GM12878 (cell line): ENCODE data around the gene SEMA4D. TPM values are rescaled to one million over a fixed set of nuclear protein-coding genes. Genes with fewer than 3 reads are reported as not detected.
A peak's percentile ranks its signal among the peaks of the same experiment; 100 is the strongest.

Experiments
- ATAC-seq: fragments of 200-7000 bp; cut with Tn5 transposase; 3 replicates; pipeline ENCODE4 v1.9.1; 2020; ENCODE audit warnings: mild to moderate bottlenecking, moderate library complexity
- BruUV-seq: library from RNA; stranded (reverse); fragments of 400-500 nt; replicated peaks from 2 replicates; lab custom pipeline; 2021; lab: Mats Ljungman, UMichigan
- CTCF ChIA-PET: fragments of 300-600 bp; sonication (Branson Sonifier 250); formaldehyde crosslinking; extraction: SDS; loops from one replicate; lab custom pipeline; 2021; ENCODE audit warnings: inconsistent platforms; lab: Yijun Ruan, JAX
- POLR2A ChIA-PET: fragments of 350-600 bp; formaldehyde crosslinking; extraction: SDS; loops from one replicate; lab custom pipeline; 2021; ENCODE audit warnings: inconsistent platforms; lab: Charles Lee
- RAD21 ChIA-PET: fragments of 300-600 bp; sonication (Branson Sonifier 250); formaldehyde crosslinking; loops from one replicate; lab custom pipeline; 2023; ENCODE audit warnings: antibody characterized with exemption; ENCODE audit not compliant: unreplicated experiment; lab: Charles Lee
- SMC1A ChIA-PET: fragments of 300-600 bp; sonication (Branson Sonifier 250); formaldehyde crosslinking; loops from one replicate; lab custom pipeline; 2023; ENCODE audit not compliant: unreplicated experiment, uncharacterized antibody; lab: Charles Lee
- DNase-seq: peaks from one replicate; pipeline ENCODE4 v3.0.0-alpha.2; 2011; ENCODE audit warnings: low read depth, low spot score
- FAIRE-seq: peaks from 3 replicates; lab custom pipeline; 2011; peaks lifted over from hg19 to GRCh38; lab: Jason Lieb, UNC
- H2AFZ ChIP-seq: 2 replicates; pipeline ENCODE4 v1.6.0; 2011; ENCODE audit warnings: low read depth, low read length, control low read depth; ENCODE audit not compliant: control insufficient read depth
- H3K27ac ChIP-seq: 2 replicates; pipeline ENCODE4 v1.5.1; 2011; ENCODE audit warnings: control low read depth; ENCODE audit not compliant: control insufficient read depth, insufficient read depth
- H3K27me3 ChIP-seq, 2 experiments: replicated peaks in 1 of 2; 2 replicates each; pipeline versions ENCODE4 v1.6.0 to v1.6.1; 2011; ENCODE audit warnings: low read length in 1 of 2; ENCODE audit not compliant: control insufficient read depth in 2 of 2, insufficient read depth in 2 of 2
- H3K36me3 ChIP-seq, 2 experiments: 2 replicates each; pipeline ENCODE4 v1.5.1; 2011; ENCODE audit warnings: low read length in 1 of 2; ENCODE audit not compliant: control insufficient read depth in 2 of 2, insufficient read depth in 2 of 2
- H3K4me1 ChIP-seq: 2 replicates; pipeline ENCODE4 v1.6.1; 2011; ENCODE audit warnings: mild to moderate bottlenecking, low read length, moderate library complexity, mixed read lengths; ENCODE audit not compliant: control insufficient read depth, insufficient read depth
- H3K4me2 ChIP-seq: 2 replicates; pipeline ENCODE4 v1.6.0; 2011; ENCODE audit warnings: control low read depth; ENCODE audit not compliant: control insufficient read depth, insufficient read depth
- H3K4me3 ChIP-seq: fragments of 200-600 bp; sonication (generic); 2 replicates; pipeline ENCODE4 v1.5.1; 2016
- H3K79me2 ChIP-seq: 2 replicates; pipeline ENCODE4 v1.6.0; 2011; ENCODE audit warnings: low read length; ENCODE audit not compliant: control insufficient read depth, insufficient read depth
- H3K9ac ChIP-seq: 2 replicates; pipeline ENCODE4 v1.8.0; 2011; ENCODE audit warnings: low read length, control low read depth, mixed read lengths; ENCODE audit not compliant: control insufficient read depth, insufficient read depth
- H3K9me3 ChIP-seq: replicated peaks from 3 replicates; pipeline ENCODE4 v1.5.1; 2011; ENCODE audit warnings: mild to moderate bottlenecking, low read length; ENCODE audit not compliant: control insufficient read depth, insufficient read depth
- H4K20me1 ChIP-seq: 2 replicates; pipeline ENCODE4 v1.6.0; 2011; ENCODE audit not compliant: control insufficient read depth, insufficient read depth
- ASH2L ChIP-seq: fragments of 300-600, 200-600 bp; sonication (generic); IDR thresholded peaks from 2 replicates; pipeline ENCODE4 v1.6.1; 2017; ENCODE audit warnings: low read depth, mild to moderate bottlenecking, borderline replicate concordance
- BHLHE40 ChIP-seq, 2 experiments: fragments of 450-650 bp in 1 of 2; IDR thresholded peaks; 2 replicates each; pipeline ENCODE4 v1.6.1; 2011 to 2017; ENCODE audit warnings: low read depth in 2 of 2, borderline replicate concordance in 1 of 2, improper control_type of control experiment in 1 of 2, low read length in 1 of 2, mild to moderate bottlenecking in 1 of 2
- CHD1 ChIP-seq: IDR thresholded peaks from 2 replicates; pipeline ENCODE4 v1.6.1; 2012; ENCODE audit warnings: low read depth, low read length, improper control_type of control experiment
- CHD4 ChIP-seq: fragments of 200-600 bp; sonication (generic); IDR thresholded peaks from 2 replicates; pipeline ENCODE4 v1.6.1; 2016; ENCODE audit warnings: mild to moderate bottlenecking
- EP300 ChIP-seq, 2 experiments: fragments of 150-350 bp in 1 of 2; IDR thresholded peaks; 2 replicates each; pipeline ENCODE4 v1.6.1; 2011 to 2012; ENCODE audit warnings: low read depth in 2 of 2, low read length in 2 of 2, borderline replicate concordance in 1 of 2, improper control_type of control experiment in 1 of 2, inconsistent platforms in 1 of 2; ENCODE audit not compliant: control insufficient read depth in 1 of 2
- FOXM1 ChIP-seq: IDR thresholded peaks from 2 replicates; pipeline ENCODE4 v1.6.1; 2012; ENCODE audit warnings: low read depth, mild to moderate bottlenecking, inconsistent platforms, low read length, moderate library complexity
- SRF ChIP-seq, 2 experiments: IDR thresholded peaks; 2 replicates each; pipeline ENCODE4 v1.6.1; 2011; ENCODE audit warnings: low read depth in 2 of 2, low read length in 2 of 2, mild to moderate bottlenecking in 1 of 2, moderate library complexity in 1 of 2
- STAT1 ChIP-seq: fragments of 450-650 bp; conservative IDR thresholded peaks from 2 replicates; pipeline ENCODE4 v1.6.1; 2014; ENCODE audit warnings: antibody characterized with exemption, mild to moderate bottlenecking
- YY1 ChIP-seq: IDR thresholded peaks from 2 replicates; pipeline ENCODE4 v1.6.1; 2011; ENCODE audit warnings: low read depth, mild to moderate bottlenecking, low read length
- WGBS: methylation state at CpG from one replicate; pipeline ENCODE4 v1.1.6; 2016; ENCODE audit warnings: low lambda C conversion rate; ENCODE audit not compliant: insufficient replicate concordance, insufficient coverage; ENCODE audit errors: missing lambda C conversion rate; 5-methylcytosine and 5-hydroxymethylcytosine counted together
- in situ Hi-C: fragments of 300-500 bp; cut with MboI; formaldehyde crosslinking; loops from 9 replicates; pipeline ENCODE4 v1.14.3; 2018; ENCODE audit warnings: mixed read lengths
- intact Hi-C: fragments of 100-400 bp; cut with micrococcal nuclease; formaldehyde crosslinking; loops from one replicate; pipeline ENCODE4 v1.14.2; 2022; ENCODE audit not compliant: unreplicated experiment
- polyA plus RNA-seq, 11 experiments: library from polyadenylated mRNA; depleted of rRNA in 4 of 11; unstranded in 6 of 11; stranded (reverse) in 5 of 11; fragments of >200 nt; fragmentation: Nextera tagmentation in 4 of 11; fragmentation: Illumina TruSeq in 1 of 11; extraction: Ambion mirVana in 4 of 11; extraction: Trizol in 1 of 11; gene quantifications; 1 replicate in 1 of 11; 2 replicates in 10 of 11; pipeline versions ENCODE4 v1.2.1 to v1.2.3, GENCODE V29; 2011 to 2016; ENCODE audit warnings: inconsistent platforms in 2 of 11, missing spikeins in 2 of 11, low read depth in 1 of 11
- total RNA-seq, 4 experiments: library from RNA; depleted of rRNA in 3 of 4; stranded (reverse); fragments of >200 nt in 3 of 4; fragmentation: Illumina TruSeq in 1 of 4; extraction: Trizol in 1 of 4; gene quantifications; 2 replicates each; pipeline versions ENCODE4 v1.2.1 to v1.2.3, GENCODE V29; 2013 to 2021
- TF ChIP-seq, protein P1 (sequence below): fragments of 450-650 bp; IDR thresholded peaks from 2 replicates; pipeline ENCODE4 v1.6.1; 2017; ENCODE audit warnings: low read depth, mild to moderate bottlenecking, moderate library complexity

Gene SEMA4D
- total and polyA plus RNA-seq, 10 of the 15 experiments (the other 5 are each of a cell fraction or from before 2014, with no cell fraction given) = 15.1 to 136 (median 39.6) TPM

DNA sequence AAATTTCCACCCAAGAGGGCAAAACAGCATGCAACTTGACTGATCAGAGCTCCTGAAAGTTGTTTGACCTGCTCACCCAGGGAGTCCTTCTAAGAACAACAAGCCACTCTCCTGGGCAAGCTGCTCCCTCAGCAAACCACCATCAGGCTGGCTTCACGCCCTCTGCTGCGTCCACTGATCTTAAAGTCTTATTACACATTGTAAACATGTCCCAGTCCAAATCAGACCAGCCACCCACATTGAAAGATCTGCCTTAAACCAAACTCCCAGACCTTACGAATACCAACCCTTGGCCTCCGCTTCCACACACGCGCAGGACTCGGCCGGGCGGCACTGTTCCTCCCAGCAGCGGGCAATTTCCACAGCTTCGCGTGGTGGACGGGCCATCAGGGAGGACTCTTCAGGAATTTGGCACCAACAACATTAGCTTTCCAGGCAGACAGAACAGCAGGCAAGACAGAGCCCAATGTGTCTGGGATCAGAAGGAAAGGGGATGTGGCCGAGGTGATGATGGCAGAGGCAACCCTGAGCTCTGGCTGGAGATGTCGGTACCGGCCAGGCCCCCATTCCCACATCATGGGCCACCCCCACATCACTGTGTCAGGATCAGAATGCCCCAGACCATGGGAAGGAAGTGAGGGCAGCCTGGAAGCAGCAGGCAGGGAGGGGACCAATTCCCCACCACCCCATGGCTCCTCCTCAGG lies 56.8 kb downstream of the SEMA4D start:
- peaks cover 72% of the 10 kb centered on the region for H3K4me1 ChIP-seq
- intact Hi-C loops (no loop called here), in situ Hi-C loops (no loop called here)
- no peak overlapping the region for H2AFZ ChIP-seq
- BruUV-seq = no TSS peak
- DNase-seq (no peak), ATAC-seq (no peak), FAIRE-seq (no peak)
- ChIA-PET CTCF (interaction anchor here (0.7 to 4.6 kb wide), 5 partner anchors 11 to 123 kb away, joined by 3 to 29 read pairs (median 6); no protein-coding TSS in a partner anchor), RAD21 (interaction anchor here (1.5 to 2.6 kb wide), 3 partner anchors 11 to 25 kb away, joined by 5 to 16 read pairs (median 7); no protein-coding TSS in a partner anchor), POLR2A (interaction anchor here (0.9 to 2.3 kb wide), 7 partner anchors 12 to 108 kb away, joined by 3 to 9 read pairs (median 5); no protein-coding TSS in a partner anchor), SMC1A (interaction anchor here (1.4 to 4.3 kb wide), 5 partner anchors 10 to 108 kb away, joined by 3 to 21 read pairs (median 7); no protein-coding TSS in a partner anchor)
- WGBS = 96% methylated on average over 16 of the region's 16 CpGs
- H3K27me3 ChIP-seq = no peaks in the 10 kb centered on the region
- no peak overlapping the region for H3K4me3 ChIP-seq
- peaks cover 57% of the 10 kb centered on the region for H3K79me2 ChIP-seq
- H4K20me1 ChIP-seq = no peaks in the 10 kb centered on the region
- TF ChIP-seq ASH2L (no peak), BHLHE40 (IDR thresholded peaks at IDR 0.05; ENCODE audit: borderline replicate concordance in 1 of 2, low read depth in 2 of 2, low read length in 1 of 2) (no peak), CHD1 (no peak), FOXM1 (no peak), YY1 (no peak), CHD4 (no peak), STAT1 (no peak), SRF (IDR thresholded peaks at IDR 0.05; ENCODE audit: low read depth in 2 of 2, low read length in 2 of 2) (no peak), EP300 (IDR thresholded peaks at IDR 0.05; ENCODE audit: borderline replicate concordance in 1 of 2, control insufficient read depth in 1 of 2, low read depth in 2 of 2, low read length in 2 of 2) (no peak)
- TF ChIP-seq, protein P1, sequence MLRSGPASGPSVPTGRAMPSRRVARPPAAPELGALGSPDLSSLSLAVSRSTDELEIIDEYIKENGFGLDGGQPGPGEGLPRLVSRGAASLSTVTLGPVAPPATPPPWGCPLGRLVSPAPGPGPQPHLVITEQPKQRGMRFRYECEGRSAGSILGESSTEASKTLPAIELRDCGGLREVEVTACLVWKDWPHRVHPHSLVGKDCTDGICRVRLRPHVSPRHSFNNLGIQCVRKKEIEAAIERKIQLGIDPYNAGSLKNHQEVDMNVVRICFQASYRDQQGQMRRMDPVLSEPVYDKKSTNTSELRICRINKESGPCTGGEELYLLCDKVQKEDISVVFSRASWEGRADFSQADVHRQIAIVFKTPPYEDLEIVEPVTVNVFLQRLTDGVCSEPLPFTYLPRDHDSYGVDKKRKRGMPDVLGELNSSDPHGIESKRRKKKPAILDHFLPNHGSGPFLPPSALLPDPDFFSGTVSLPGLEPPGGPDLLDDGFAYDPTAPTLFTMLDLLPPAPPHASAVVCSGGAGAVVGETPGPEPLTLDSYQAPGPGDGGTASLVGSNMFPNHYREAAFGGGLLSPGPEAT = no peak
- no peaks in the 10 kb centered on the region for H3K9me3 ChIP-seq
- H3K36me3 ChIP-seq = peaks cover 10 to 29% of the 10 kb centered on the region in 2 experiments; a peak in 3 of 4 replicates
- peak overlapping the region; percentile 70 for H3K27ac ChIP-seq
- H3K4me2 ChIP-seq = no peak overlapping the region; the same call in 1 of the 2 replicates
- no peak overlapping the region for H3K9ac ChIP-seq
